Testis (tissue), 2 donors: ENCODE results near the gene ALPL.

ENCODE experiments used
- CTCF ChIP-seq, 3 experiments: fragments of 450-650 bp in 2 of 3; fragments of 200-600 bp in 1 of 3; sonication (generic) in 1 of 3; IDR thresholded peaks; one replicate each; pipeline ENCODE4 v1.5.1; 2016 to 2019; ENCODE audit warnings: antibody characterized with exemption in 3 of 3, mild to moderate bottlenecking in 2 of 3, moderate library complexity in 1 of 3
- POLR2A ChIP-seq: fragments of 450-650 bp; IDR thresholded peaks from one replicate; pipeline ENCODE4 v1.6.1; 2017; ENCODE audit warnings: antibody characterized with exemption, mild to moderate bottlenecking, moderate library complexity

GRCh38 chr1:21587602-21587953 lies 78.4 kb downstream of the ALPL start:
- TF ChIP-seq POLR2A (no peak), CTCF (IDR thresholded peaks at IDR 0.05) (no peak)
